Hematopoietic multipotent progenitor cell (in vitro differentiated cells): ENCODE results near the gene ANKRD52. TPM values are rescaled to one million over a fixed set of nuclear protein-coding genes. Genes with fewer than 3 reads are reported as not detected.
"Not testable (repeated sequence)": the region's sequence is repeated elsewhere in the genome, so short reads cannot be mapped to it uniquely, and the experiment has no call there.

Source experiments
- DNase-seq, 3 donors: peaks; one replicate each; pipeline ENCODE4 v3.0.0-alpha.2; 2011 to 2015; ENCODE audit warnings: low read depth in 2 of 3, low spot score in 2 of 3
- total RNA-seq: library from RNA; depleted of rRNA; stranded (reverse); fragments of >200 nt; gene quantifications from one replicate; pipeline ENCODE4 v1.2.3, GENCODE V29; 2012

ANKRD52 gene
- 22.9 TPM for total RNA-seq

DNA sequence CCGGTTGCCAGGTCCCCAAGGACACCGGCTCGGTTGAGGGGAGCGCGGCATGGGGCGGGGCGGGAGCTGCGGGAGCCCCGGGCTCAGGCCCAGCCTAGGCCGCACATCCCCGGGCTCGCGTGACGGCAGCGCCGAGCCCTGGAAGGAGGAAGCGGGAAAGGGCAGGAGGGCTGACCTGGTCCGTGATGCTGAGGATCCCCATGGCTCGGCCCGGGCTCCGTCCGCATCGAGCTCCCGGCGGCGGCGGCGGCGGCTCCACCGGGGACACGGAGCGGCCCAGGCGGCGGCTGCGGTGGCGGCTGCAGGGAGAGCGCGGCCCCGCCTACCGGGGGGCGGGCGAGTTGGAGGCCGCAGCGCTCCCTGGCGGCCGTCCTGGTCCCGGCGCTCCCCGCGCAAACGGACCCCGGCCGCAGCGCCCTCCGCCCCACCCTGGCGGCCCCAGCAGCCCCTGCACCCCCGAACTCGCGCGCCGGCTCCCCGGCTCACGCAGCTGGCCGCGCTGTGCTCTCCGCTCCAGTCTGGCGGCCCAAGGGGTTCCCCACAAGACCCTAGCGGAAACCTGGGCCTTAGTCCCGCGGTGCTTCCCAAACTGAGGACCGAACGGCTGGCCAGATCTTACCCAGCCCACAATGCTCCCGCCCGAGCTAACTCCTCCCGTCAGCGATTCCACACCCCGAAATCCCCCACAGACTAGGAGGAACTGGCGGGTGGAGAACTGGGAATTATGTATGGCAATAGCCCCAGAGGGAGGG lies at the start of gene ANKRD52:
Gene ANKRD52 (minus strand): TSS at position 317 of the 752 bp plus-strand sequence. CDS start 115 bp downstream, at position 202.
- DNase-seq, result peak; percentile 73 to 85 (median 85)

DNA sequence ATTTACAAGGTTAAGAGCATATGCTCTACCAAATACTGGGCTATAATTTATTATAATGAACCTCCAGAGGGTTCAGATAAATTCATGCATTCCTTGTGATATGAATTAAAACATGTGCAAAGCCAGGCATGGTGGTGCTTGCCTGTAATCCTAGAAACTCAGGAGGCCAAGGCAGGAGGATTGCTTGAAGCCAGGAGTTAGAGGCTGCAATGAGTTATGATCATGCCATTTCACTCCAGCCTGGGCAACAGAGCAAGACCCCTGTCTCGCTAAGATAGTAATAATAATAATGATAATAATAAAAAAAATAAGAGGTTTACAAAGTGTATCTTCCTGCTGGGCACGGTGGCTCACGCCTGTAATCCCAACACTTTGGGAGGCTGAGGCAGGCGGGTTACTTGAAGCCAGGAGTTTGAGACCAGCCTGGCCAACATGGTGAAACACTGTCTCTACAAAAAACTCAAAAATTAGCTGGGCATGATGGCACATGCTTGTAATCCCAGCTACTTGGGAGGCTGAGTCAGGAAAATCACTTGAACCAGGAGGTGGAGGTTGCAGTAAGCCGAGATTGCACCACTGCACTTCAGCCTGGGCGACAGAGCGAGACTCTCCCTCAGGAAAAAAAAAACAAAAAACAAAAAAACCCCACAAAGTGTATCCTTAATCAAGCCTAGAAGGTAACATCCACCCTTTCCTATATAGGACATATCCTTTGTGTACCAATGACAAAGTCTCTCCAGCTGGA lies 49.2 kb upstream of the ANKRD52 start:
- DNase-seq, result no peak

DNA sequence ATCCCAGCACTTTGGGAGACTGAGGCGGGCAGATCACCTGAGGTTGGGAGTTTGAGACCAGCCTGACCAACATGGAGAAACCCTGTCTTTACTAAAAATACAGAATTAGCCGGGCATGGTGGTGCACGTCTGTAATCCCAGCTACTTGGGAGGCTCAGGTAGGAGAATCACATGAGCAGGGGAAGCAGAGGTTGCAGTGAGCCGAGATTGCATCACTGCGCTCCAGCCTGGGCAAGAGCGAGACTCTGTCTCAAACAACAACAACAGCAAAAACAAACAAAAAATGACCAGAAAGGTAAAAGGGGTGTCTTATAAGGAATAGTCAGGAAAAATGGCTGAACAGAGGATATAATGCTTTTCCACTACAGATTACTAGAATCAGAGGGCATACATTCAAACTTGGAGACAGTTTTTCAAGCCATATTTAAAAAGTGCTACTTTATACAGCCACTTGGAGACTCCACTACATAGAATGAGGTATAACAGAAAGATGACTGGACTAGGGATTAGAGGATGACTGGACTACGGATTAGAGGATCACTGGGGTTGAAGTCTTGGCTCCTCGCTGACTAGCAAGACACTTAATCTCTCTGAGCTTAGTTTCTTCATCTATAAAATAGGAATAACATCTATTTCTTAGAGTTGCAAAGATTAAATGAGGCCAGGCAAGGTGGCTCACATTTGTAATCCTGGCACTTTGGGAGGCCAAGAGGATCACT lies 46.8 kb upstream of the ANKRD52 start:
- DNase-seq, result no peak

DNA sequence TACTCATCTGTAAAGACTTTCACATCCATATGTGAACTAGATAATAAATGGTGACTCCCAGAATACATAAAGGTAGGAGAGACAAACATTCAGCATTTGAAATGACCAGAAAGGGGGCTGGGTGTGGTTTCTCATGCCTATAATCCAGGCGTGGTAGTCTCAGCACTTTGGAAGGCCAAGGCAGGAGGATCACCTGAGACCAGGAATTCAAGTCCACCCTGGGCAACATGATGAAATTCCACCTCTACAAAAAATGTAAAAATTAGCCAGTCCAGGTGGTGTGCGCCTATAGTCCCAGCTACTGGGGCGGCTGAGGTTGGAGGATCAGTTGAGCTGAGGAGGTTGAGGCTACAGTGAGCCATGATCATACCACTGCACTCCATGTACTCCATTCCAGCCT lies 46.1 kb upstream of the ANKRD52 start:
- no peak for DNase-seq

DNA sequence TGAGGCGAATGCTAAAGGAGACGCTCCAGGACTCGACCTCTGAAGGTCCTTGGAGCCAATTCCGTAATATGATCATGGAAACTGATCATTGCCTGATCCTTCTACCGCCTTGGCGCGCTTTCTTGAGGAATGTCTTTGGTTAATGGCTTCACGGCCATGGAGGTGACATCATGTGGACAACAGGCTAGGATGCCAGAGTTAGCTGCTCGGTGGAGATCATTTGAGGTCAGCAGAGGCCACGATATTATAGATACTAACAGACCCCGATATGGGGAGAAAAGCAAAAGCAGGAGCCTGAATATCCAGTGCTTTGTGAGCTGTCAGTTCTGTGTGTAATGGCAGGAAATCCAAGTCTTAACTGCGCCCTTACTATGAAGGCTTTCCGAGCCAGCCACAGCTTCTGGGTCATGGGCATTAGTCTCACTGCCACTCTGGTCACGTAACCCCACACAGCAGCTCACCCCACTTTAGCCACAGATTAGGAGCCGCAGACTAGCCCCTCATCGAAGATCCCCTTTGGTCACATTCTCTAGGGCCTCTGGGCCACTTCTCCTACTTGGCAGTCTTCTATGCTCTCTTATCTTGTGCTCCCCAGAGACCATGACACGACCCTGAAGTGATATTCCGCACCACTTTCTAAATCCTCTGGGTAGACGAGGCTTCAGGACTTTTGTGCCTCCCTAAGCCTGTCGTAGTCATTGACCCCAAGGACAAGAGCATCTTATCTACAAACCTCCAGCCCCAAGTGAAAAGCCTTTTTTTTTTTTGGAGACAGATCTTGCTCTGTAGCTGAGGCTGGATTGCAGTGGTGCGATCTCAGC lies 42.7 kb upstream of the ANKRD52 start:
- DNase-seq, result no peak

DNA sequence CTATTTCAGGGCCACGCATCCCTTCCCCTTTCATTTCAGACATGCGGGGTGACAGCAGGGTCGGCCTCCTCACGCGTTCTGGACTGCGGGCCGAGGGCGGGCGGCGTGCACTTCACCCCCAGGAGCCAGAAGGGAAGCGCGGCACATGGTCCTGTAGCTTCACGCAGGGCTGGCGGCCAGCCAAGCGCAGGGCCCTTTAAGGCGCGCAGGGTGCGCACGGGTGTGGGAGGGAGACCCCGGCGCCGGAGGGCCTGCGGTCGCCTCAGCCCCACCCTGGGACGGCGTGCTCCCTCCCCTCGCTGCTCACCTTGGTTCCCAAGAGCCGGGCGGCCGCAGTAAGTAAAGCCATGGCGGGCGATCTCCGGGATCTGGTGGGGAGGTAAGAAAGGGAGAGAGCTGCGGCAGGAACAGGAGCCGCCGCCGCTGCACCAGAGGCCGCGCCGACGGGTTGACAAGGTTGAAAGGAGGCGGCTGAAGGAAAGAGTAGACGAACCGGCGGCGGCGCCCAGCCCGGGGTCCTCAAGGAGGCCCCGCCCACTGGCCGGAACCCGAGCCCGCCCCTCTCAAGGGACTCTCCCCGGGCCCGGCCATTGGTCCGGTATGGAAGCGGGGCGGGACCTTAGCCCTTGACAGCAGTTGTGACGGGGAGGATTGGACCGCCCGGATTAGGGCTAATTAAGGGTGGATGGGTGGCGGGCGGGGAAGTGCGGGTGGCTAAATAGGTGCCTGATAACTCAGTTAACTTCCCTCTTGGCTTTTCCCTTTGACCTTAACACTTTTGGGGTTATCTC lies 41.9 kb upstream of the ANKRD52 start, which contains the start of gene CS:
Gene CS (minus strand): TSS at position 478 of the 791 bp plus-strand sequence. CDS start 129 bp downstream, at position 349.
- peak; percentile 91 to 100 (median 98) for DNase-seq

DNA sequence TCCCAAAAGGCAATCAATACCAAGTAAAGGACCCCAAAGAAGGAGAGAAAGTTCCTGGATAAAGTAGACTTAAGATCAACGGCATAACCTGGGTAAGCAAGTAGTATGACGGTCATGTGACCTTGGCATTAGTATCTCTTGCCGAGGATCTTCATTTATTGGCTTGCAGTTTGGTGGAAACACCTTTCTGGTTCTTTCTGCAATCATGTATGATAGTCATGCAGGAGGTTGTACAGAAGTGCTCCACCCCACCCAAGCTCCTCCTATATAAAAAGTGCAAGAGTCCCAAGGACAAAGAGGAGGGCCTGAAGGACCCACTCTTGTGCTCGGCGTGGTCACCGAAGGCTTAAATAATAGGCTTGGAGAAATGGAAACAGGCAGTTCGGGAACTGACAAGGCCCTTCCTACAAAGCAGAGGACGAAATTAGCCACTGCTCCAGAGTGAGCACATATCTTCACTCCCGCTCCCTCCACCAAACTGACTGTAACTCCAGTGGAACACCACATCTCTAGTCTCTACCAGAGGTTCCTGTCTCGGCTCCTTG lies 41.2 kb upstream of the ANKRD52 start:
- DNase-seq, result no peak

DNA sequence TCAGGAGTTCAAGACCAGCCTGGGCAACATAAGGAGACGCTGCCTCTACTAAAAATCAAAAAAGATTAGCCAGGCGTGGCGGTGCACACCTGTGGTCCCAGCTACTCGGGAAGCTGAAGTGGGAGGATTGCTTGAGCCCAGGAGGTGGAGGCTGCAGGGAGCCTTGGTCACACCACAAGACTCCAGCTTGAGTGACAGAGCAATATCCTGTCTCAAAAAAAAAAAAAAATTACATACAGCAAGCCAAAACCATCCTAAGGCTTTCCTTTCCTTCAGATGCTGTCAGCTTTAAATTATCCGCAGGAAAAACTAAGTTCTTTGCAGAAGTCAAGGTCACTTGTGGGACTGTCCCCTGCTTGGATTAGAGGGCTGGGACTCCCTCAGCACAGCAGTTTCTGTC lies 40.6 kb upstream of the ANKRD52 start:
- no peak for DNase-seq

DNA sequence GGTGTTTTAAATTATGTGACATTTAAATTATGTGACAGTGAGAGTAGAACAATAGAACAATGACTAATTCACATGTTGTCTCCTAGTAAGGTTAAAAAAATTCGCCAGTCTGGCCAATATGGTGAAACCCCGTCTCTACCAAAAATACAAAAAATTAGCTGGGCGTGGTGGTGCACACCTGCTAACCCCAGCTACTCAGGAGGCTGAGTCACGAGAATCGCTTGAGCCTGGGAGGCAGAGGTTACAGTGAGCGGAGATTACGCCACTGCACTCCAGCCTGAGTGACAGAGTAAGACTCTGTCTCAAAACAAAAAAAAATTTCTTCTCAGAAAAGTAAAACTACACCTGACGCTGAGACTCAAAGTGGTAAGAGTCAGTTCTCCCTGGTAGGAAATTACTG lies 39.2 kb upstream of the ANKRD52 start:
- no peak for DNase-seq

DNA sequence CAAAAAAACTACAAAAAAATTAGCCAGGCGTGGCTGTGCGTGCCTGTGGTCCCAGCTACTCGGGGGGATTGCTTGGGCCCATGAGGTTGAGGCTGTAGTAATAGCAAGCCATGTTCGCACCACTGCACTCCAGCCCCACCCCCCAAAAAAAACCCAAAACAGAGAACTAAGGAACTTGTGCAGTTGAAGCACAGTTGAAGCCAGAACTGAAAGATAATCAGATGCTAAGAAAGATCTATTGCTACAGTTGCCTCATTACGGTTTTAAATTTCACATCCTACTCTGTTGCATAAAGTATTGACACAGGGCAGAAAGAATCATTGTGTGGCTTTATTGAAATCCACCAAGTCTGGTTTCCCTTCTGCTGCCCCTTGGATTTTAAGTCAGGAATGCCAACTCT lies 38.1 kb upstream of the ANKRD52 start:
- no peak for DNase-seq

DNA sequence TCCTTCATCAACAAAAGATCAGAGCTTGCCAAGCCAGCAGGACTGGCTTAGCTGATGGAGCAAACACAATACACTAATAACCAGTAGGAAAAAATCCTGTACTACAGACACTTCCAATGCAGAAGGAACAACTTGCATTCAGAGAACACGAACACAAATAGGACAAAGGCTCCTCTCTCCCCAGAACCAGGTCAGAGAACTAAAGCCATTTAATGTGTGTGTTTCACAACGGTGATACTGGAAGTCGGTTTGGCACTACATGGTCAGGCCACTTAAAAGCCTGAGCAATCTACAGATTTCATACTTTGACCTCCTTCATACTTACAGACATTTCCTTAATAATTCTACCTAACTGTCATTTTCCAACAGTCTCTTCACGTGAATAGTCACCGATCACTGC lies 35.6 kb upstream of the ANKRD52 start:
- DNase-seq, result no peak

DNA sequence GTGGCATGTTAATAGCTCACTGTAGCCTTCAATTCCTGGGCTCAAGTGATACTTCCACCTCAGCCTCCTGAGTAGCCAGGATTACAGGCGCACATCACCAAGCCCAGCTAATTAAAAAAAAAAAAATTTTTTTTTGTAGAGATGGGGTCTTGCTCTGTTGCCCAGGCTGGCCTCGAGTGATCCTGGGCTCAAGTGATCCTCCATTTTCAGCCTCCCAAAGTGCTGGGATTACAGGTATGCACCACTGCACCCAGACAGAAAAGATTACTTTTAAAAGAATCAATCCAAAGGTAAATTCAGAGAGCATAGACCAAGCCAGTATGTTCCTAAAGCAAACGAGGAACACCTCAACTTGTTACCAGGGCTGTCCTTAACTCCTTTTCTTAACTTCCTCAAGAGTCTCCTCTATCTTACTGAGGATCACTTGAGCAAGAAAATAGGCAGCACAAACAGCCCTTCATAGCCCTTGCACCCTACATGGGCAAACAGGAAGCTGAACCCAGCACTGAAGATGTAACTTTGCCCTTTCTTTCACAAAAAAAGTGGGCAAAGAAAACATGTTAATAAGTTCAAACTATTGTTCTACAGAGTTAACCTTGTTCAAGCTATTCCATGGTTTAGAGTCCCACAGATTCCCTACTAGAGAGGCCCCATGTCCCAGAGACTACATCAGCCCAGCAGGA lies 30.7 kb upstream of the ANKRD52 start:
- no peak for DNase-seq

DNA sequence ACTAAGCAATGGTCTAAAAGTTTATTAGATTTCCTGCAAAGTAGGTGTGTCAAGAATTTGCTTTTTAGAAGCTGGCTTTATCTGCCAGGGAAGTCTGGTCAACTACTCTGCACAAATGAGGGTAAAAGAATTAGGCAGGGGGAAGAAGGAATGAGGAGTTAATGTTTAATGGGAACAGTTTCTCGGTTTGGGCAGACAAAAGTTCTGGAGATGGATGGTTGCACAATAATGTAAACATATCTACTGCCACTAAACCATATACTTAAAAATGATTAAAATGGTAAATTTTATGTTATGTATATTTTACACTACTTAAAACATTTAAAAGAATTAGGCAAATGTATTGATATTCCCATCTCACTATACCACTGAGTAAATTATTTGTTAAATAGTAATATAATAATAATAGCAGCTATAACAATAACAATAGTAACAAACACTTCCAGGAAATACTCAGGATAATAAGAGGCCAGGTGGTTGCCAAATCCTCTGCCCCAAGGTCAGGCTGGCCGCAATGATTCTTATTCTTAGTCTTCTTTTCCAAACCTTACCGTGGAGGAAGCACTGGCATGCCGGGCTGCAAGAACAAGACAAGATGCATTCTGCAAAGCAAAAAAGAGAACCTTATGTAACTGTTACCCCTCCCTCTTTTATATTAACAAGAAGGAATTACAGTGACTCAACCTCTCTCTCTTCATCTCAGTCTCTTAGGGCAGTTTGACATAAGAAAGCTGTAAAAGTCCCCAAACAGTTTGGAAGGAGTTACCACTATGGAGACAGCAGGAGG lies 28.1 kb upstream of the ANKRD52 start:
- no peak for DNase-seq

DNA sequence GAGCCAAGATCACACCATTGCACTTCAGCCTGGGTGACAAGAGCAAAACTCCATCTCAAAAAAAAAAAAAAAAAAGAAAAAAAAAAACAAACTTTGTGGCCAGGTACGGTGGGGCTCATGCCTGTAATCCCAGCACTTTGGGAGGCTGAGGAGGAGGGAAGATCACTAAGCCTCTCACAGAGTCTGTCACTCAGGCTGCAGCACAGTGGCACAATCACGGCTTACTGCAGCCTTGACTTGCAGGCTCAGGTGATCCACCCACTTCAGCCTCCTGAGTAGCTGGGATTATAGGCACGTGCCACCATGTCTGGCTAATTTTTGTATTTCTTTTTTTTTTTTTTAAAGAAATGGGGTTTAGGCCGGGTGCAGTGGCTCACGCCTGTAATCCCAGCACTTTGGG lies 26.1 kb upstream of the ANKRD52 start:
- not testable (repeated sequence) for DNase-seq

DNA sequence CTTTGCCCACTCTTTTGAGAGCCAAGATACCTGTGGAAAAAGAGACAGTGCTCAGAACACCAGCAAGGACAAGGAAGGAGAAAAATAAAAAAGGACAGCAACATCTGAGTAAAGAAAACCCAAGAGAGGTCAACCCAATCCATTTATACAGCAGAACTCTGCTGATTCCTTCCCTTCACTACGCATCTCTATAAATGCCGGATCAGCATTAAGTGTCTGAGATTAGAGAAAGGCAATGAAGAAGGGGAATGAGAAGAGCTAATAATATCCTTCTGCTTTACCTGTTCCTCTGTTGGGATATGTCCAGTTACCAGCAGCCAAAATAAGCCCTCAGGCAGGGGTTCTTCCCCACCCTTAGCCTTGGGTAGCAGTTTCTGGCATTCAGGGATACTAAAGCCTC lies 24.4 kb upstream of the ANKRD52 start:
- DNase-seq, result no peak

DNA sequence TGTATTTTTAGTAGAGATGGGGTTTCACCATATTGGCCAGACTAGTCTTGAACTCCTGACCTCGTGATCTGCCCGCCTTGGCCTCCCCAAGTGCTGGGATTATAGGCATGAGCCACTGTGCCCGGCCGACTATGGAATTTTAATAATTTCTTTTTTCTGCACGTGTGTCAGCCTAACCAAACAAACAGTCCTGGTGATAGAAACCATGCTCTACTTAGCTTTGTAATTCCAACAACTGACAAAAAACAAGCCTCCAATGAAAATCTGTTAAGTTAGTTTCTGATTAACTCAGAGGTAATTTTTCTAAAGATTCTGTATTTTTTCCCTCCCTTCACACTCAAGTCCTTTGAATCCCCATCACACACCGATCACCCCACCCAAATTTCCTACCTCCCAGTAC lies 23.8 kb upstream of the ANKRD52 start:
- DNase-seq, result no peak

DNA sequence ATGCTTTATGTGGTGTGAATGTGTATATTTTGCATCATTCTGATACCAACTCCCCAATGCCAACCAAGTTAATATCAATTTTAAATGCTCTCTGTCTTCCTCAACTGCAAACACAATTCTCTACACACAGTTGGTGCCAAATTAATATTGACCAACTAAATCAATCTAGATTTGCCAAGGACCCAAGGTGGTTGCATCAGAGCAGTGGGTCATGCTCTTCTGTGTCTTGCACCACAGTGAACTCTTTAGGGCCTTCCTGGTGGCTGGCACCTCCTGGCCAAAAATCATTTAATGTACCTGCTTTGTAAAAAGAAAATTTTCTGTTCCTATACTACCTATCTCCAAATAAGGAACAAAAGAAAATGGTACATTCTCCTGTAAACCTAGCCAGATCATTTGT lies 22.7 kb upstream of the ANKRD52 start:
- DNase-seq, result no peak

DNA sequence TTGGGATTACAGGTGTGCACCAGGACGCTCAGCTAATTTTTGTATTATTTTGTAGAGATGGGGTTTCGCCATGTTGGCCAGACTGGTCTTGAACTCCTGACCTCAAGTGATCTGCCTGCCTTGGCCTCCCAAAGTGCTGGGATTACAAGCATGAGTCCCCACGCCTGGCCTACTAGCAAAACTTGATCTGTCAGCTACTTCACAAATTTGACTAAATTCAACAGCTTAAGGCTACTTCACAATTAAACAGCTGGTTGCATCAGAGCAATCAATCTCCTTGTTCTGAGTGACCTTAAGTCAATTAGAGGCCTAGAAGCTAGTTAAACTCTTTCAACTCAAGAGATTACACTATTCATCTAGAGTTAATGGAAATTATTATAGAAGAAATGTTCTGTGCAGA lies 20.7 kb upstream of the ANKRD52 start:
- no peak for DNase-seq
